Vagina (tissue), 2 donors: ENCODE measurements around the gene CCDC12.

Experiments
- CTCF ChIP-seq, 3 experiments: fragments of 450-650 bp in 2 of 3; fragments of 200-600 bp in 1 of 3; sonication (generic) in 1 of 3; IDR thresholded peaks; one replicate each; pipeline ENCODE4 v1.5.1; 2017 to 2019; ENCODE audit warnings: antibody characterized with exemption in 3 of 3, mild to moderate bottlenecking in 2 of 3, moderate library complexity in 2 of 3
- POLR2A ChIP-seq, 2 donors: fragments of 450-650 bp; IDR thresholded peaks; one replicate each; pipeline ENCODE4 v1.6.1; 2017; ENCODE audit warnings: antibody characterized with exemption in 2 of 2, mild to moderate bottlenecking in 2 of 2, moderate library complexity in 2 of 2

GRCh38 chr3:47007482-47008233 is 31.1 kb upstream of the CCDC12 start:
- TF ChIP-seq CTCF (IDR thresholded peaks at IDR 0.05) (no peak), POLR2A (IDR thresholded peaks at IDR 0.05) (no peak)
